ENCODE measurements around the gene UAP1L1.
"Not testable (repeated sequence)": the region's sequence is repeated elsewhere in the genome, so short reads cannot be mapped to it uniquely, and the experiment has no call there.

Gene UAP1L1

DNA sequence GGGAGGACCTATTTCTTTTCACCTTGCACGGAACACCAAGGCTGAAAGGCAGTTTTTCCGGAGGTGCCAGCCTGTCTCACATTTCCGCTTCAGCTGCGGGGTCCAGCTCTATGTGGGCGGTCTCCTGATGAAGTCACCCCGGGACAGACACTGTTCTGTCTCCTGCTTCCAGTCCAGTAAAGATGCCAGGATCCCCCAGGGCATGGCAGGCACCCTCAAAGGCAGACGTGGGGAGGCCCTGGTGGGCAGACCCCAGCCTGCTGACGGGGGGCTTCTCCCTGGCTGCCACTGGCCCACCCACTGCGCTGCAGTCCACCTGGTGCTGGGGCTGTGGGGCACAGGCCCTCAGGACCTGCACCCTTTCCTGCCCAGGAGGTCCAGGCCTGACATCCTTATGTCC, 14.5 kb upstream of the UAP1L1 start:
- H3K9me3 Mint-ChIP-seq, H3K4me3 Mint-ChIP-seq, ATAC-seq: not testable (repeated sequence)

DNA sequence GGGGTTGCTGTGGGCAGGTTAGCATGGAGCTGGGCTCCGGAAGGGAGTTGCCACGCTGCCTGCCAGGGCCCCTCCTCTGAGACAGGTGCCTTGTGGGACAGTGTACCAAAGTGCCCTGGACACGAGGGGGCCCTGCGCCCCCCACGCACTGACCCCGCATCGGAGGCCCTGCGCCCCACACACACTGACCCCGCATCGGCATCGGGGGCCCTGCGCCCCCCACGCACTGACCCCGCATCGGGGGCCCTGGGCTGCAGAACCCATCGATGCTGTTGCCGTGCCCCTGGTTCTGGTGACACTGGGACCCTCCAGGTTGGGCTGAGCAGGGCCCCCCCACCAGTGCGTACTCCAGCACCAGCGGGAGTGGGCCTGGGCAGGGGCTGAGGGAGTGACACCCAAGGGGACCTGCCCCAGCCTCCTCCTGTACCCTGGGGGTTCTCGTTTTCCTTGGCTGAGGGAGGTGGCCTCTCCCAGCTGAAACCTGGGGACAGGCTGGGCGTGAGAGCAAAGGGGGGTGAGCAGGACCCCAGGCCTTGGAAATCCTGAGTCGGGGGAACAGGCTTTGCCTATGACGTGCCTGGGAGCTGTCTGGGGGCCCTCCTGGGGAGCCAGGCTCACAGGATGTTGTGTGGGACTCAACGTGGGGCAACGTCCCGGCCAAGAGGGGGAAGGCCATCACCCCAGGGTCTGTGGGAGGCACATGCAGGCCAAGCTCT, 13.8 kb upstream of the UAP1L1 start:
- DNase-seq (ENCODE audit: low spot score in 2 of 2) (no peak), ATAC-seq (no peak)
- Mint-ChIP-seq H3K9me3 (no peaks in the 10 kb centered on the region), H3K4me3 (no peak overlapping the region), H3K36me3 (no peaks in the 10 kb centered on the region), H3K27ac (no peak overlapping the region), H3K4me1 (peaks cover 13% of the 10 kb centered on the region)

More for the DNA sequence above, 14.5 kb upstream of the UAP1L1 start:
- H3K36me3 Mint-ChIP-seq; H3K27ac Mint-ChIP-seq; DNase-seq (ENCODE audit: low spot score in 2 of 2); H3K4me1 Mint-ChIP-seq: not testable (repeated sequence)

DNA sequence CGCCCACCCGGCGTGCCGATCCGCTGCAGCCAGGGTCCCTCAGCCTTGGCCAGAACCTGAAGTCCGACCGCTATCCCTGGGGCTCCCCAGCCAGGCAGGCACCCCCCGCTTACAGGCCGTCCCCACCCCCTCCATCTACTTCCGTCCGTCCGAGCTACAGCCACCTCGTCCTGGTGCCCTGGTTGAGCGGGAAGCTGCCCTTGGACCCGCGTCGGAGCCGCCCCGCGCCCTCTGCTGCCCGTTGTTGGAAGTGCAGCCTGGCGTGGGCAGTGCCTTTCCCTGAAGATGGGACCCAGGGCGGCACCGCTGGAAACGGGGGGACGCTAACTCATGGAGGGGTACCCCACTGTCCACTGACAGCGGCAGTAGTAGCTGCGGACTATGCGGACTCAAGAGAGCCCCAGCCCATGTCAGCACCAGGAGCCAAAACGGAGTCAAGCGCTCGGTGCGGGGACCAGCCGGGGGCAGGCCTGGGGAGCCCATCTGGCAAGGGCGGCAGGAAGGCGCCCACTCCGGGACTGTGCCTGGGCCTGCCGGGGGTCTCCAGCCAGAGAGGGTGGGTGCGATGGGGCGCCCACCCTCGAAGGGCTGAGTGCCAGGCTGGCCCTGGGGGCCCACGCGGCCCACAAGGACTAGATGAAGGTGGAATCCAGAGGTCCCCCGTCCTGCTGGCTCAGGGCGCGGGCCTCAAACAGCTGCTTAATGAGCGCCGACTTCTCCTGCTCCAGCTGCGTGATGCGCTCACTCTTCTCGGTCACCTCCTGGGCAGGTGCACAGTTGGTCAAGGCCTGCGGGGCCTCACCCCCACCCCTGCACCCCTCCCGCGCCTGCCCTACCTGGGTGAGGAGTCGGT, 13.1 kb upstream of the UAP1L1 start:
- no peaks in the 10 kb centered on the region for H3K9me3 Mint-ChIP-seq
- peak; percentile 27 for ATAC-seq
- DNase-seq (ENCODE audit: low spot score in 2 of 2), result peak; percentile 67 to 86

DNA sequence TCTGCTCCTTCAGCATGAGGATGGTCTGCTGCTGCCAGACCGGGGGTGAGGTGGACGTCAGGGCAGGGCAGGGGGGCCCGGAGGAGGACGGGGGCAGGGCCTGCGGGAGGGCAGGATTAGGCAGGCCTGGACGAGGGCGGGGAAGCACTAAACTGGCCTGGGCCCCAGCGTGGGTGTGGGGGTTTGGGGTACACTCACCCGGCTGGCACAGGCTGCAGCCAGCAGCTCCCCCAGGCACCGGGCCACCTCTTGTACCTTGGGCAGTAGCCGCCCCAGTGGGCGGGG, 12.5 kb upstream of the UAP1L1 start:
- Mint-ChIP-seq H3K27ac (no peak overlapping the region), H3K4me3 (no peak overlapping the region), H3K9me3 (no peaks in the 10 kb centered on the region), H3K4me1 (peaks cover 13% of the 10 kb centered on the region), H3K36me3 (no peaks in the 10 kb centered on the region)
- DNase-seq (ENCODE audit: low spot score in 2 of 2) (no peak), ATAC-seq (no peak)

More for the DNA sequence above, 13.1 kb upstream of the UAP1L1 start:
- Mint-ChIP-seq H3K4me3 (no peak overlapping the region), H3K4me1 (peaks cover 13% of the 10 kb centered on the region), H3K27ac (no peak overlapping the region), H3K36me3 (no peaks in the 10 kb centered on the region)

DNA sequence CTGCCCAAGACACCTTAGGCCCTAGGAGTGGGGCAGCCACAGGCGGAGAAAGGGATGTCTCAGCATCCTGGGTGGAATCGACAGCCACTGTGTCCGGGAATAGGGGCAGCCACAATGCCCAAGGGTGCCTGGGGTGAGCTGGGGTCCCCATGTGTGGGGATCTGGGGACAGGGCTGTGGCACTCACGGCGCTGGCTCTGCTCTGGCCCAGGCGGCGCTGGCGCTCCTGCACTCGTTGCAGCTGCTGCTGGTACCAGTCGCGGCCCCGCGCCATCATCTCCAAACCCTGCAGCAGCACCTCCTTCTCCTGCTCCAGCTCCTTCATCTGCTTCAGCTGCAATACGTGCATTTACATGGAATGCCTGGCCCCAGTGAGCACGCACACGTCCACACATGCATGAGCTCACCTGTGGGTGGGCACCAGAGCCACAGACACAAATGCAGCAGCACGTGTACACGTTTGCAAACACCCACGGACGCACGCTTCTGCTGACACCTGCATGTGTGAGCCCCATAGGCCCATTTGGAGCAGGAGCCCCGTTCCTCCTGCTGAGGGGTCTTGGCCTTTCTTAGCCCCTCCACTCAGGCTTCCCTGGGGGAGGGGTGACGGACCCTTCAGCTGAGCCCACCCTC, 11.9 kb upstream of the UAP1L1 start:
- Mint-ChIP-seq H3K4me1 (peaks cover 13% of the 10 kb centered on the region), H3K27ac (no peak overlapping the region), H3K9me3 (no peaks in the 10 kb centered on the region), H3K36me3 (peaks cover 3% of the 10 kb centered on the region), H3K4me3 (no peak overlapping the region)
- ATAC-seq (no peak), DNase-seq (ENCODE audit: low spot score in 2 of 2) (no peak)

DNA sequence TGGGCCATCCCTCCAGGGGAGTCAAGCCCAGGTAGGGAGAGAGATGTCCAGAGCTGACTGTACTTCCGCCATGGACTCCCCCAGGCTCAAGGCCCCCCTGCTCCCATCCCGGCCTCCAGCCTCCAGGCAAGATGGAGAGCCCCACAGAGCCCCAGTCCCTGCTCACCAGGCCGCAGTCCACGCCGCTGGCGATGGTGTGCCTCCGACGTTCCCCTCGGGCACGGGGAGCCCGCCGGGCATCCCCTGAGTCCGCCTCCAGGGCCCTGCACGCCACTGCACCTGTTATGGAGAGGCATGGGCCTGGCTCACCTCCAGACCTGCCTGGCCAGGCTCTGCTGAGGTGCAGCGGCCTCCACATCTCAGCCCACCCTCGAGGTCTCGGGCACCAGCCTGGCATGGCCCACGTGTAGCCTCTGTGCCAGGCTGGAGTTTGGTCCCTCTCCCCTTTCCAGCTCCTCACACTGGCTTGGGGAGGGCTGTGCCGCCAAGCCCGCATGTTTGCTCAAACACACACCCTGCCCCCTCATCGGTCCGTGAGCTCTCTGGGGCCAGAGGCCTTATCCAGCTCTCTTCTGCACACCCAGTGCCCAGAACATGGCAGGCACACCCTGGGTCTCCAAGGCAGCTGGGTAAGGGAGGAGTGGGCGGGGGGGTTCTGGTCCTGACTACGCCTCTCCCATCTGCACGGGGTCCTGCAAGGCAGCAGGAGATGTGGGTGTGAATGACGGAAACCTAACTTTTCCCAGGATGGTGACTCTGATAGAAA, 11.0 kb upstream of the UAP1L1 start:
- H3K9me3 Mint-ChIP-seq, result no peaks in the 10 kb centered on the region
- ATAC-seq (no peak), DNase-seq (ENCODE audit: low spot score in 2 of 2) (no peak)
- no peak overlapping the region for H3K27ac Mint-ChIP-seq
- no peak overlapping the region for H3K4me3 Mint-ChIP-seq
- peaks cover 10% of the 10 kb centered on the region for H3K36me3 Mint-ChIP-seq
- peaks cover 20% of the 10 kb centered on the region for H3K4me1 Mint-ChIP-seq

DNA sequence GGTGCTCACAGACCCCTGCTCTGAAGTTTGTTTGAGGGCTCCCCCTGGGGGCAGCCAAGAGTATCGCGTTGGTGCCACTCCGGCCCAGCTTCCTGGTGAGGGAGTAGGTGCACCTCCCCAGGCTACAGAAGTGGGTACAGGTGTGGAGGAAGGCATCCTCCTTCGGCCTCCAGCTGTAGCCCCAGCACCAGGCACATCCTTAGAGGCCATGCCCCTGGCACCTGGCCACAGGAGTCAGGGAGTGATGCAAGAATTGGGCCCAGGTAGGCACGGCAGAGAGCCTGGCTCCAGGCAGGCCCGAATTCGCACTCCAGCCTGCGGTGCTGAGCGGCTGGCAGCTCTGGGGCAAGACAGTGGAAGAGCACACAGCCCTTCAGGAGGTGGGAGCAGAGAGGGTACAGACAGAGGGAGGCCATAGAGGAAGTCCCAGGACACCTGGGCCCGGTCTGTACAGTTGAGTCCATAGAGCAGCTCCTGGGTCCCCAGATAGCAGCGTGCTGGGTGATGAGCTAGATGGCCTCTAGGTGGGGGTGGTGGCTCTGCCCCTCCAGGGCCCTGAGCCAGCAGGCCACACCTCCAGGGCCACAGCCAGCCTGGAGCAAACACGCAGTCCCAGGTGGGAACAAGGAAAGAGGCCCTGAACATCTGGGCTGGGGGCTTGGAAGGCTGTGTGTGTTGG, 9.3 kb upstream of the UAP1L1 start:
- peak overlapping the region; percentile 81 for H3K27ac Mint-ChIP-seq
- H3K36me3 Mint-ChIP-seq, result peaks cover 12% of the 10 kb centered on the region
- peak overlapping the region; percentile 82 for H3K4me3 Mint-ChIP-seq
- no peaks in the 10 kb centered on the region for H3K9me3 Mint-ChIP-seq
- peak; percentile 83 to 91 for DNase-seq (ENCODE audit: low spot score in 2 of 2)
- peaks cover 30% of the 10 kb centered on the region for H3K4me1 Mint-ChIP-seq
- ATAC-seq, result peak; percentile 67

DNA sequence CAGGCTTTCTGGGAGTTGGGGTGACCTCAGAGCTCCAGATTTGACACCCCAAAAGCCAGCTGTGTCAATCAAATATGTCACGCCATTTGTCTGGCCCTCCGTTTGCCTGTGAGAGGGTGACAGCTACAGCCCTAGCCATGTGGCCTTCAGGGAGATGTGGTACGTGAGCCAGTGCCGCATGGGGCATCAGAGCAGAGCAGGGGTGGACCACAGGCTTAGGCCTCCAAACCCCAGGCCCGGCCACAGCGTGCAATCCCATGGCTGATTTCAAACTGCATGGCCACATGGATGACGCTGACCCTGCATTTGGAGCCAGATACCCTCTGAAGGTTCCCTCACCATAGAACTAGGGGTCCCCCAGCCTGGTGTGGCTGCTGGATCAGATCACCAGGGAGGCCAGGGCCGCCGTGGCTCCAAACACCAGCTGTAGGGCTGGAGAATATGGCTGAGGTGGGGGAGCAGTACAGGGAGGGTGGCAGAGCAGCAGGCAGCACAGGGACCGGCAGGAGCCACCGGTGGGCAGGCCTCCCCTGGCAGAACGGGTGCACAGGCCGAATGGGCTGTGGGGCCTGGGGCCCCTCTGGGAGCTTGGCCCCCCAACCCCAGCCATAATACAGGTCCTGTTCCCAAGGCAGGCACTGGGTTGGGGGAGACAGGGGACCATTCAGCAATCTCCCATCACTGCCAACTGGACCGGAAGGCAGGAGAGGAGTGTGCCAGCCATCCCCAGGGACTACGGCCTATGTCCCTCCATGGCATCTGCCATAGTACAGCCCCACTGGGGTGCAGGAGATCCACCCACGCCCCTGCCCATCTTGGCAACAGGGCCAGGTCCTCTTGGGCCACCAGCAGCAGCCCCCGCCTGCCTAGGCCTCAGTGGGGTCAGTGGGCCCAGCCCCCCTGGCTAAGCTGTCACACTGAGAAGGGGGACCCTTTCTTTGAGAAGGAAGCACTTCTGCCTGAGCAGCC, 8.5 kb upstream of the UAP1L1 start:
- Mint-ChIP-seq H3K4me3 (peak overlapping the region; percentile 82), H3K27ac (no peak overlapping the region), H3K36me3 (peaks cover 12% of the 10 kb centered on the region), H3K4me1 (peaks cover 29% of the 10 kb centered on the region), H3K9me3 (no peaks in the 10 kb centered on the region)
- DNase-seq (ENCODE audit: low spot score in 2 of 2), result no peak
- ATAC-seq, result no peak

DNA sequence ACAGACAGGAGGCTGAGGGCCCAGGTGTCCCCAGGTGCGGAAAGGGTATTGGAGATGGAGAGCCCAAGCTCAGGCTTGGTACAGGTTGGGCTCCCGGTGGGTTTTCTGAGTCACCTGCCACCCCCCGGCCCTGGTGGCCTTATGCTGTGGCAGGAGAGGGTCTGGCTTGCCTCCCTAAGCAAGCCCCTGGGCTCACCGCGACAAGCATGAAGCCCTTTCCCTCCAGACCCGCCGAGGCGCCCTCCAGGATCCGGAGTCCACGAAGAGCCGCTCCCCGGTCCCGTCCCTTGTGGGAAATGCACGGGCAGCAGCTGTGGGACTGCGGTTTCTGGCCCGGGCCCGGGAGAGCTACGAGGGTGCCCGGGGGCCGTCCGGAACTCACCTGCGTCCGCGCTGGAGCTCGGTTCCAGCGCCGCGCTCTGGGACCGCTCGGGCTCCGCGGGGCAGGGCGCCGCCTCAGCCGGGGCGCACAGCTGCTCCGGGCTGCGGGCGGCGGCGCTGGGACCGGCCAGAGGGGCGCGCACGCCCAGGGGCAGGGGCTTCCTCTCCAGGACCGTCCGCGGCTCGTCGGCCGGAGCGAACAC, 7.7 kb upstream of the UAP1L1 start:
- ATAC-seq (peak; percentile 6), DNase-seq (ENCODE audit: low spot score in 2 of 2) (no peak)
- Mint-ChIP-seq H3K27ac (no peak overlapping the region), H3K4me1 (peaks cover 24% of the 10 kb centered on the region), H3K4me3 (peak overlapping the region; percentile 82), H3K36me3 (peaks cover 12% of the 10 kb centered on the region), H3K9me3 (no peaks in the 10 kb centered on the region)

DNA sequence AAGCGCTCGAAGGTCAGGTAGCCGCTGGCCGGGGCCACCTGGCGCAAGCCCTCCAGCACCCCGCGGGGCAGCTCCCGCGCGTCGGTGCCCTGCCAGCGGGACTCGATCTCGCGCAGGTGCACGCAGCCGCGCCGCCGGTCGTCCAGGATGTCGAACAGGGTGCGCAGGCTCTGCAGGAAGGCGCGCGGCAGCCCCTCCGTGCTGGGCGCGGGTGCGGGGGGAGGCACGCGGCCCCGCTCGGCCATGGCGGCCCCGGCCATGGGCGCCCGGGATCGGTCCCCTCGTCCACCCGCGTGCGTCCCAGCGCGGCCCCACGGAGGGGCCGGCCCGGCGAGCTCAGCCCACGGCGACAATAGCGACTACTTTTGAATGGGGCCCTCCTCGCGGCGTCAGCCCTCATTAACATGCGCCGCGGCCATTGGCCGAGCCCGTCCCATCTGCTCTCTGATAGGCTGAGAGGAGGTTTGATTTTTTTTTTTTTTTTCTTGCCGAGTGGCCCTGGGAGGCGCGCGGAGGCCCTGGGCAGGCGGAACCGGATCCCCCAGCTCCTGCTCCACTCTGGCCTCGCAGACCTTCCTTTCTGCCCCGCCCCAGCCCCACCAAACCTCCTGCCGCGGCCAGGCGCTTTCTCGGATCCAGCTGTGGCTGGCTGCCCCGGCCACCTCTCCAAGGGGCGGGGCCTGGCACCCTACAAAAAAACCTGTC, 7.0 kb upstream of the UAP1L1 start, which contains the start of gene SAPCD2:
Gene SAPCD2, minus strand, starts transcription at position 357 of the 705 bp plus-strand sequence. Its CDS starts 97 bp downstream, at position 260.
- peak within 1 kb of the TSS; percentile 82 for H3K4me3 Mint-ChIP-seq
- peak; percentile 76 to 90 for DNase-seq (ENCODE audit: low spot score in 2 of 2)
- peaks cover 12% of the 10 kb centered on the region for H3K36me3 Mint-ChIP-seq
- no peaks in the 10 kb centered on the region for H3K9me3 Mint-ChIP-seq
- peaks cover 24% of the 10 kb centered on the region for H3K4me1 Mint-ChIP-seq
- peak; percentile 93 for ATAC-seq
- peak within 1 kb of the TSS; percentile 92 for H3K27ac Mint-ChIP-seq

DNA sequence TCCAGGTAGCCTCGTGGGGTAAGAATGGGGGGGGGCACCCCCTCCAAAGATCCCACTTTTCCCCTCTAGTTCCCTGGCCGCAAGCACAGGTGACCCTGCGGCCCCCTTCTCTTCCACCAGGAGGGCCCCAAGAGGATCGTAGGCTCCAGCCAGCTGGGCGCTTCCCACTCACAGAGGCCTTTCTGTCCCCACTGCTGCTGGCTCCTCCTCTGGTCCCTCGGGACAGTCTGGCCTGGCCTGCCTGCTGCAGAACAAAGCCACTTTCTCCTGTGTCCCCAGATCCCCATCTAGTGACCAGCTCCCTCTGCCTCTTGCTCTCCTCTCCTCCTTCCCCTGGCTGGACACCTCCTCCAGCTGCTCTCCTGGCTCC, 6.4 kb upstream of the UAP1L1 start:
- Mint-ChIP-seq H3K36me3 (peaks cover 12% of the 10 kb centered on the region), H3K27ac (peak overlapping the region; percentile 92), H3K4me1 (peaks cover 24% of the 10 kb centered on the region), H3K9me3 (no peaks in the 10 kb centered on the region), H3K4me3 (peak overlapping the region; percentile 82)
- DNase-seq (ENCODE audit: low spot score in 2 of 2) (no peak), ATAC-seq (no peak)

DNA sequence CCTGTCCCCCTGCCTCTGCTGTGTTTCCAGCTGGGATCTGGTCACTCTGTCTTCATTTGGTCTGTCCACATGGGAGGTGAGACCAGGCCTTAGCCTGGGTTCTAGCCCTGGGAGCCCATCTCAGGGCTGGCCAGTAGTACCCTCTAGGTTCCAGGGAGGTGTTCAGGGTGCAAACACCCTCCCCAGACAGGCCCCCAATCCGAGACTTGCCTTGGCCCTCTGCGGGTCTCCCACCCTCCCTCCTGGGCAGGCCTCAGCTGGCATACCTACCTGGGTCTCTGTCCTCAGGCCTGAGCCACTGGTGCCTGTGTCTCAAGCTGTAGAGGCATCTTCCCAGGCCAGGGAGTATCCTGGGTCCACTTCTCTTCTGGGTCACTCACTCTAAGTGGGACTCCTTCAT, 6.0 kb upstream of the UAP1L1 start:
- H3K4me3 Mint-ChIP-seq, result peak overlapping the region; percentile 82
- H3K27ac Mint-ChIP-seq, result peak overlapping the region; percentile 92
- ATAC-seq (no peak), DNase-seq (ENCODE audit: low spot score in 2 of 2) (no peak)
- peaks cover 12% of the 10 kb centered on the region for H3K36me3 Mint-ChIP-seq
- H3K9me3 Mint-ChIP-seq, result no peaks in the 10 kb centered on the region
- peaks cover 24% of the 10 kb centered on the region for H3K4me1 Mint-ChIP-seq

DNA sequence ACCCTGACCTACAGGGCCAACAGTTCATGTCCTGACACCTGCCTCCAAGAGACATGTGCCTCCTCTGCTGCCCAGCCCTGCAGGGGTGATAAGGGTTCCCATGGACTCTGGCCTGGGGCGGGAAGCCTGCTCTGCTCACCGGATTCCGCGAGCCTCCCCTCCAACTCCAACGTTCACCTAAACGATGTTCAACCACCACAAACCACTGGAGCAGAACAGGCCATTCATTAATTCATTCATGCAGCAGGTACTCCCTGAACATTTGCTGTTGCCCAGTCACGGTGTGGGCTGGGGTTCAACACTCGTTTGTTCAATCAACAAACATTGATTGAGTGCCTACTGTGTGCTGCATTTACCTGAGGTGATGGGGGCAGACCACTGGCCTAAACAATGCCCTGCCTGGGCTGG, 3.3 kb upstream of the UAP1L1 start:
- peaks cover 20% of the 10 kb centered on the region for H3K36me3 Mint-ChIP-seq
- DNase-seq (ENCODE audit: low spot score in 2 of 2), result no peak
- no peak for ATAC-seq
- no peaks in the 10 kb centered on the region for H3K9me3 Mint-ChIP-seq
- H3K27ac Mint-ChIP-seq, result no peak overlapping the region
- no peak overlapping the region for H3K4me3 Mint-ChIP-seq
- H3K4me1 Mint-ChIP-seq, result peaks cover 17% of the 10 kb centered on the region
